ENCODE measurements around the gene EPS15.
"Not testable (repeated sequence)": the region's sequence is repeated elsewhere in the genome, so short reads cannot be mapped to it uniquely, and the experiment has no call there.

EPS15 gene

GRCh38 chr1:51439053-51439452 lies 80.0 kb downstream of the EPS15 start:
- TF ChIP-seq TSHZ2 (CRISPR knock-in tag; IDR thresholded peaks at IDR 0.05) (no peak), ESRRG (CRISPR knock-in tag; IDR thresholded peaks at IDR 0.05) (no peak), RARB (CRISPR knock-in tag; IDR thresholded peaks at IDR 0.05) (no peak), BACH2 (CRISPR knock-in tag; IDR thresholded peaks at IDR 0.05; ENCODE audit: borderline replicate concordance) (no peak), CREB5 (CRISPR knock-in tag; IDR thresholded peaks at IDR 0.05; ENCODE audit: low read depth) (no peak), ZNF565 (CRISPR knock-in tag; conservative IDR thresholded peaks at IDR 0.05; ENCODE audit: low read depth) (no peak), CSRNP3 (CRISPR knock-in tag; IDR thresholded peaks at IDR 0.05) (no peak), TCF4 (CRISPR knock-in tag; IDR thresholded peaks at IDR 0.05; ENCODE audit: borderline replicate concordance) (no peak), PATZ1 (CRISPR knock-in tag; IDR thresholded peaks at IDR 0.05; ENCODE audit: borderline replicate concordance) (no peak), GLIS3 (CRISPR knock-in tag; IDR thresholded peaks at IDR 0.05) (no peak)
- no peak for ATAC-seq

- not testable (repeated sequence) for ATAC-seq
Measured at GRCh38 chr1:51437391-51437790, 81.7 kb downstream of the EPS15 start.

GRCh38 chr1:51435878-51436277 lies 83.2 kb downstream of the EPS15 start:
- TF ChIP-seq ISL1 (CRISPR knock-in tag; IDR thresholded peaks at IDR 0.05) (no peak), ZFP30 (CRISPR knock-in tag; IDR thresholded peaks at IDR 0.05) (no peak), ZNF8 (CRISPR knock-in tag; IDR thresholded peaks at IDR 0.05) (no peak), RARB (CRISPR knock-in tag; IDR thresholded peaks at IDR 0.05) (no peak), ZC3H10 (CRISPR knock-in tag; IDR thresholded peaks at IDR 0.05) (no peak), BACH2 (CRISPR knock-in tag; IDR thresholded peaks at IDR 0.05; ENCODE audit: borderline replicate concordance) (no peak), ARNTL (CRISPR knock-in tag; IDR thresholded peaks at IDR 0.05; ENCODE audit: borderline replicate concordance, low read depth) (no peak), CSDC2 (CRISPR knock-in tag; IDR thresholded peaks at IDR 0.05) (no peak), ESRRG (CRISPR knock-in tag; IDR thresholded peaks at IDR 0.05) (no peak), CREB5 (CRISPR knock-in tag; IDR thresholded peaks at IDR 0.05; ENCODE audit: low read depth) (no peak), ZFP3 (CRISPR knock-in tag; IDR thresholded peaks at IDR 0.05) (no peak), ZNF565 (CRISPR knock-in tag; conservative IDR thresholded peaks at IDR 0.05; ENCODE audit: low read depth) (no peak), TSHZ2 (CRISPR knock-in tag; IDR thresholded peaks at IDR 0.05) (no peak), PPARA (CRISPR knock-in tag; IDR thresholded peaks at IDR 0.05; ENCODE audit: borderline replicate concordance) (no peak), OSR1 (CRISPR knock-in tag; IDR thresholded peaks at IDR 0.05) (no peak), ZNF70 (CRISPR knock-in tag; IDR thresholded peaks at IDR 0.05) (no peak), PATZ1 (CRISPR knock-in tag; IDR thresholded peaks at IDR 0.05; ENCODE audit: borderline replicate concordance) (no peak), TCF4 (CRISPR knock-in tag; IDR thresholded peaks at IDR 0.05; ENCODE audit: borderline replicate concordance) (no peak), TOX (CRISPR knock-in tag; IDR thresholded peaks at IDR 0.05; ENCODE audit: borderline replicate concordance) (no peak), GLIS3 (CRISPR knock-in tag; IDR thresholded peaks at IDR 0.05) (no peak)
- ATAC-seq, result no peak
